ENCODE results near the gene MFSD11.

DNA sequence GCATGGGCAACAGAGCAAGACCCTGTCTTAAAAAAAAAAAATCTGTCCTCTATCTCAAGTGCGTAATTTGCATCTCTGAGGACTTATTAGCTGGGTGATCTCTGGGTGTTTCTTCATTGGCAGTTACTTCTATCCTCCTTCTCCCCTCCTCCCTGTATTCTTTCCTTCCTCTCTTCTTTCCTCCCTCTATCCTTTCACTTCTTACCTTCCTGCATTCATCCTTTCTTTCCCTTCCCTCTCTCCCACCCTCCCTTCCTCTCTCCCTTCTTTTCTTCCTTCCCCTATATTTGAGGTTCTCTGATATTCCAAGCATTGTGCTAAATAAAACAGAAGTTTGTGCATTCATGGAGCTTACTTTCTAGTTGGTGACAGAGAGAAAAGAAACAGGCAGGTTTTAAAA lies 10.7 kb downstream of the MFSD11 start:
- no peak for TF ChIP-seq POLR2A (IDR thresholded peaks at IDR 0.05)
- TF ChIP-seq, protein P1, sequence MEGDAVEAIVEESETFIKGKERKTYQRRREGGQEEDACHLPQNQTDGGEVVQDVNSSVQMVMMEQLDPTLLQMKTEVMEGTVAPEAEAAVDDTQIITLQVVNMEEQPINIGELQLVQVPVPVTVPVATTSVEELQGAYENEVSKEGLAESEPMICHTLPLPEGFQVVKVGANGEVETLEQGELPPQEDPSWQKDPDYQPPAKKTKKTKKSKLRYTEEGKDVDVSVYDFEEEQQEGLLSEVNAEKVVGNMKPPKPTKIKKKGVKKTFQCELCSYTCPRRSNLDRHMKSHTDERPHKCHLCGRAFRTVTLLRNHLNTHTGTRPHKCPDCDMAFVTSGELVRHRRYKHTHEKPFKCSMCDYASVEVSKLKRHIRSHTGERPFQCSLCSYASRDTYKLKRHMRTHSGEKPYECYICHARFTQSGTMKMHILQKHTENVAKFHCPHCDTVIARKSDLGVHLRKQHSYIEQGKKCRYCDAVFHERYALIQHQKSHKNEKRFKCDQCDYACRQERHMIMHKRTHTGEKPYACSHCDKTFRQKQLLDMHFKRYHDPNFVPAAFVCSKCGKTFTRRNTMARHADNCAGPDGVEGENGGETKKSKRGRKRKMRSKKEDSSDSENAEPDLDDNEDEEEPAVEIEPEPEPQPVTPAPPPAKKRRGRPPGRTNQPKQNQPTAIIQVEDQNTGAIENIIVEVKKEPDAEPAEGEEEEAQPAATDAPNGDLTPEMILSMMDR (IDR thresholded peaks at IDR 0.05), result no peak
- TF ChIP-seq POLR2AphosphoS5 (IDR thresholded peaks at IDR 0.05), result no peak

All from sigmoid colon (tissue), 4 donors.